CD4-positive, alpha-beta T cell (primary cell): ENCODE measurements around the gene EPHA4. TPM values are rescaled to one million over a fixed set of nuclear protein-coding genes. Genes with fewer than 3 reads are reported as not detected.

Experiments
- ATAC-seq: fragments of 200-7000 bp; cut with Tn5 transposase; one replicate; pipeline ENCODE4 v1.10.0; 2022; ENCODE audit warnings: mild to moderate bottlenecking; ENCODE audit not compliant: poor library complexity
- CTCF ChIA-PET: fragments of 350-600 bp; sonication (Branson Sonifier 250); formaldehyde crosslinking; loops from one replicate; lab custom pipeline; 2021; ENCODE audit warnings: antibody characterized with exemption, inconsistent platforms; lab: Charles Lee
- POLR2A ChIA-PET: fragments of 350-600 bp; sonication (Branson Sonifier 250); formaldehyde crosslinking; loops from one replicate; lab custom pipeline; 2021; ENCODE audit warnings: antibody characterized with exemption, inconsistent platforms; lab: Charles Lee
- DNase-seq, 14 experiments: peaks; one replicate each; pipeline ENCODE4 v3.0.0-alpha.2; 2013 to 2020; ENCODE audit warnings: mixed read lengths in 2 of 14
- H3K27ac ChIP-seq, 2 donors: one replicate each; pipeline versions ENCODE4 v1.5.1 to v1.7.0; 2013; ENCODE audit warnings: low read length in 2 of 2, low read depth in 1 of 2, mild to moderate bottlenecking in 1 of 2
- H3K27me3 ChIP-seq, 2 experiments: 1 replicate in 1 of 2; 2 replicates in 1 of 2; pipeline versions ENCODE4 v1.6.1 to v1.7.0; 2013; ENCODE audit warnings: low read length in 2 of 2, control low read depth in 1 of 2, mild to moderate bottlenecking in 1 of 2, moderate library complexity in 1 of 2; ENCODE audit not compliant: insufficient read depth in 2 of 2, control insufficient read depth in 1 of 2
- H3K36me3 ChIP-seq: one replicate; pipeline ENCODE4 v1.6.1; 2013; ENCODE audit warnings: low read length, control low read depth; ENCODE audit not compliant: insufficient read depth
- H3K4me1 ChIP-seq: one replicate; pipeline ENCODE4 v1.6.1; 2013; ENCODE audit warnings: low read length, control low read depth; ENCODE audit not compliant: insufficient read depth
- H3K4me3 ChIP-seq: one replicate; pipeline ENCODE4 v1.5.1; 2013; ENCODE audit warnings: mild to moderate bottlenecking, low read length, moderate library complexity
- H3K9me3 ChIP-seq, 2 experiments: 1 replicate in 1 of 2; 2 replicates in 1 of 2; pipeline versions ENCODE4 v1.6.1 to v1.7.0; 2013; ENCODE audit warnings: low read length in 2 of 2, mild to moderate bottlenecking in 2 of 2, control low read depth in 1 of 2, moderate library complexity in 1 of 2; ENCODE audit not compliant: control insufficient read depth in 1 of 2, insufficient read depth in 1 of 2
- H3K27ac Mint-ChIP-seq: one replicate; pipeline ENCODE4 v1.8.0; 2020; ENCODE audit warnings: mixed read lengths
- H3K27me3 Mint-ChIP-seq: one replicate; pipeline ENCODE4 v1.8.0; 2021; ENCODE audit warnings: mixed read lengths
- H3K36me3 Mint-ChIP-seq: one replicate; pipeline ENCODE4 v1.8.0; 2021; ENCODE audit warnings: low read depth, mixed read lengths
- H3K4me1 Mint-ChIP-seq: one replicate; pipeline ENCODE4 v1.8.0; 2021; ENCODE audit warnings: low read depth, mixed read lengths
- H3K4me3 Mint-ChIP-seq: one replicate; pipeline ENCODE4 v1.8.0; 2020; ENCODE audit warnings: mild to moderate bottlenecking, mixed read lengths
- H3K9me3 Mint-ChIP-seq: one replicate; pipeline ENCODE4 v1.8.0; 2020; ENCODE audit warnings: mixed read lengths
- CTCF ChIP-seq: fragments of 200-600 bp; IDR thresholded peaks from one replicate; pipeline ENCODE4 v1.8.0; 2022; ENCODE audit warnings: antibody characterized with exemption, mild to moderate bottlenecking
- intact Hi-C, 2 experiments: fragments of 100-400 bp; cut with DNase I in 1 of 2; cut with micrococcal nuclease in 1 of 2; formaldehyde crosslinking; loops; one replicate each; pipeline versions ENCODE4 v1.15.1 to v1.9.0; 2023 to 2025; cut with DNase I, micrococcal nuclease
- total RNA-seq, 174 experiments: library from RNA in 2 of 174; stranded (reverse) in 2 of 174; gene quantifications; one replicate each; pipeline ENCODE4 v1.2.3 and lab custom pipeline; 2021 to 2026

The EPHA4 gene
- total RNA-seq, 2 experiments from 2014 or later = 85.7 to 86.5 TPM

- no peaks in the 10 kb centered on the region for H3K4me1 ChIP-seq
- DNase-seq = no peak
- H3K4me3 ChIP-seq = no peak overlapping the region
- H3K27me3 Mint-ChIP-seq = no peaks in the 10 kb centered on the region
- POLR2A ChIA-PET = no interaction called here
- no peak overlapping the region for H3K4me3 Mint-ChIP-seq
- no peaks in the 10 kb centered on the region for H3K27me3 ChIP-seq
- H3K27ac Mint-ChIP-seq = no peak overlapping the region
- CTCF ChIA-PET = no interaction called here
- no peak for ATAC-seq
- H3K36me3 ChIP-seq = no peaks in the 10 kb centered on the region
- H3K9me3 Mint-ChIP-seq = peaks cover 5% of the 10 kb centered on the region
- no peaks in the 10 kb centered on the region for H3K9me3 ChIP-seq
- H3K27ac ChIP-seq = no peak overlapping the region
- no peaks in the 10 kb centered on the region for H3K36me3 Mint-ChIP-seq
- intact Hi-C loops = no loop called here
- H3K4me1 Mint-ChIP-seq = no peaks in the 10 kb centered on the region
- TF ChIP-seq CTCF = no peak
Measured at GRCh38 chr2:221410487-221410886, 161.6 kb downstream of the EPHA4 start.

- no peaks in the 10 kb centered on the region for H3K9me3 ChIP-seq
- H3K36me3 ChIP-seq = no peaks in the 10 kb centered on the region
- H3K27me3 Mint-ChIP-seq = no peaks in the 10 kb centered on the region
- ATAC-seq (no peak), DNase-seq (no peak)
- no peaks in the 10 kb centered on the region for H3K4me1 ChIP-seq
- no peak overlapping the region for H3K4me3 ChIP-seq
- H3K4me1 Mint-ChIP-seq = no peaks in the 10 kb centered on the region
- H3K36me3 Mint-ChIP-seq = no peaks in the 10 kb centered on the region
- peaks cover 6% of the 10 kb centered on the region for H3K9me3 Mint-ChIP-seq
- POLR2A ChIA-PET = no interaction called here
- no peak overlapping the region for H3K27ac Mint-ChIP-seq
- H3K27ac ChIP-seq = no peak overlapping the region
- H3K27me3 ChIP-seq = no peaks in the 10 kb centered on the region
- H3K4me3 Mint-ChIP-seq = no peak overlapping the region
- no peak for TF ChIP-seq CTCF
- CTCF ChIA-PET = no interaction called here
- intact Hi-C loops = no loop called here
Measured at GRCh38 chr2:221407765-221408164, 164.3 kb downstream of the EPHA4 start.

- ChIA-PET CTCF (no interaction called here), POLR2A (no interaction called here)
- Histone ChIP-seq H3K4me1 (no peaks in the 10 kb centered on the region), H3K27ac (no peak overlapping the region), H3K4me3 (no peak overlapping the region), H3K36me3 (no peaks in the 10 kb centered on the region), H3K9me3 (no peaks in the 10 kb centered on the region), H3K27me3 (no peaks in the 10 kb centered on the region)
- ATAC-seq = no peak
- no peak for DNase-seq
- no peak overlapping the region for H3K27ac Mint-ChIP-seq
- peaks cover 6% of the 10 kb centered on the region for H3K9me3 Mint-ChIP-seq
- TF ChIP-seq CTCF = no peak
- no peaks in the 10 kb centered on the region for H3K4me1 Mint-ChIP-seq
- H3K27me3 Mint-ChIP-seq = no peaks in the 10 kb centered on the region
- H3K36me3 Mint-ChIP-seq = no peaks in the 10 kb centered on the region
- H3K4me3 Mint-ChIP-seq = no peak overlapping the region
- intact Hi-C loops = no loop called here
Measured at GRCh38 chr2:221405521-221405920, 166.6 kb downstream of the EPHA4 start.
